ENCODE data around the gene NUDT3. TPM values are rescaled to one million over a fixed set of nuclear protein-coding genes. Genes with fewer than 3 reads are reported as not detected.

NUDT3 gene
- total RNA-seq, 1 experiment from 2014 or later: 25.2 TPM

DNA sequence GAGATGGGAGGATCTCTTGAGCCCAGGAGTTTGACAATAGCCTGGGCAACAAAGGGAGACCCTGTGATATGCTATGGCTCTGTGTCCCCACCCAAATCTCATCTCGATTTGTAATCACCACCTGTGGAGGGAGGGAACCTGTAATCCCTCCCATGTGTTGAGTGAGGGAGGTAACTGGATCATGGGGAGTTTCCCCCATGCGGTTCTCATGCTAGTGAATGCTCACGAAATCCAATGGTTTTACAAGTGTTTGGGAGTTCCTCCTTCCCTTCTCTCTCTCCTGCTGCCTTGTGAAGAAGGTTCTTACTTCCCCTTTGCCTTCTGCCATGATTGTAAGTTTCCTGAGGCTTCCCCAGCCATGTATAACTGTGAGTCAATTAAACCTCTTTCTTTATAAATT lies 3.4 kb downstream of the NUDT3 start:
- Histone ChIP-seq H3K4me2 (ENCODE audit: low read length) (no peak overlapping the region), H3K9ac (ENCODE audit: low read length) (no peak overlapping the region), H3K79me2 (ENCODE audit: insufficient read depth, low read length) (peaks cover 83% of the 10 kb centered on the region), H3K27ac (ENCODE audit: low read depth, low read length) (no peak overlapping the region), H3K9me3 (ENCODE audit: control insufficient read depth in 1 of 2, insufficient read depth in 1 of 2, low read depth in 1 of 2, low read length in 2 of 2) (no peaks in the 10 kb centered on the region), H3K9me2 (ENCODE audit: insufficient read depth) (no peaks in the 10 kb centered on the region), H3K4me1 (ENCODE audit: control insufficient read depth in 1 of 2, insufficient read depth in 2 of 2, low read length in 2 of 2) (peaks cover 21 to 34% of the 10 kb centered on the region in 2 experiments), H3K36me3 (ENCODE audit: control insufficient read depth in 1 of 2, insufficient read depth in 2 of 2, low read length in 2 of 2) (no peaks in the 10 kb centered on the region), H2AFZ (ENCODE audit: low read depth, low read length, poor library complexity, severe bottlenecking) (no peak overlapping the region), H3K4me3 (replicated peaks in 1 of 2; ENCODE audit: low read depth in 1 of 2, low read length in 2 of 2) (no peak overlapping the region), H3K27me3 (ENCODE audit: insufficient read depth, low read length) (no peaks in the 10 kb centered on the region), H4K20me1 (ENCODE audit: insufficient read depth) (peaks cover 12% of the 10 kb centered on the region; the same call in 1 of the 2 replicates)
- DNase-seq (ENCODE audit: low read depth, low spot score): no peak
- intact Hi-C loops (cut with micrococcal nuclease): no loop called here
- RAD21 ChIA-PET (ENCODE audit: low non-redundant PET in 1 of 2, low total read pairs in 2 of 2, uncharacterized antibody in 2 of 2, unreplicated experiment in 2 of 2): interaction anchor here in 1 of 2 experiments (1.1 kb wide), 1 partner anchor 193 kb away, joined by 3 read pairs; no protein-coding TSS in a partner anchor
- BruUV-seq (replicated peaks): TSS peak; percentile 6
- TF ChIP-seq FOSL1 (IDR thresholded peaks at IDR 0.05; ENCODE audit: low read depth) (no peak), SRF (IDR thresholded peaks at IDR 0.05; ENCODE audit: low read depth) (no peak), CBX3 (IDR thresholded peaks at IDR 0.05; ENCODE audit: low read depth) (no peak), YY1 (IDR thresholded peaks at IDR 0.05; ENCODE audit: extremely low read depth, insufficient replicate concordance, low read depth, low read length) (no peak), ZNF274 (IDR thresholded peaks at IDR 0.05; ENCODE audit: low read depth, low read length) (no peak), REST (IDR thresholded peaks at IDR 0.05; ENCODE audit: low read depth) (no peak), POLR2A (IDR thresholded peaks at IDR 0.05; ENCODE audit: borderline replicate concordance, extremely low read depth, insufficient read depth, insufficient read length) (no peak), POLR2AphosphoS5 (IDR thresholded peaks at IDR 0.05; ENCODE audit: low read depth, low read length) (no peak), ZFX (IDR thresholded peaks at IDR 0.05) (no peak), CEBPB (IDR thresholded peaks at IDR 0.05; ENCODE audit: low read depth) (no peak), ELF1 (IDR thresholded peaks at IDR 0.05; ENCODE audit: borderline replicate concordance, low read depth) (no peak), ATF3 (IDR thresholded peaks at IDR 0.05) (no peak), CTCF (IDR thresholded peaks at IDR 0.05 in 2 of 3, conservative IDR thresholded peaks at IDR 0.05 in 1 of 3; ENCODE audit: borderline replicate concordance in 1 of 3, insufficient read depth in 1 of 3, low read depth in 2 of 3, low read length in 2 of 3) (no peak), SP1 (IDR thresholded peaks at IDR 0.05; ENCODE audit: low read depth) (no peak), TCF7L2 (IDR thresholded peaks at IDR 0.05; ENCODE audit: borderline replicate concordance, extremely low read depth, insufficient read depth, insufficient read length) (no peak), EGR1 (IDR thresholded peaks at IDR 0.05; ENCODE audit: low read depth) (no peak), RAD21 (IDR thresholded peaks at IDR 0.05; ENCODE audit: low read depth) (no peak), EZH2phosphoT487 (IDR thresholded peaks at IDR 0.05; ENCODE audit: borderline replicate concordance) (no peak)
- TF ChIP-seq, protein P1, sequence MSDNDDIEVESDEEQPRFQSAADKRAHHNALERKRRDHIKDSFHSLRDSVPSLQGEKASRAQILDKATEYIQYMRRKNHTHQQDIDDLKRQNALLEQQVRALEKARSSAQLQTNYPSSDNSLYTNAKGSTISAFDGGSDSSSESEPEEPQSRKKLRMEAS (IDR thresholded peaks at IDR 0.05): no peak
- CTCF ChIA-PET: no interaction called here
- POLR2A ChIA-PET: no interaction called here
- ATAC-seq: no peak

Data from HCT116 (cell line).